ENCODE data around the gene MPZL2.

- TF ChIP-seq, protein P1, sequence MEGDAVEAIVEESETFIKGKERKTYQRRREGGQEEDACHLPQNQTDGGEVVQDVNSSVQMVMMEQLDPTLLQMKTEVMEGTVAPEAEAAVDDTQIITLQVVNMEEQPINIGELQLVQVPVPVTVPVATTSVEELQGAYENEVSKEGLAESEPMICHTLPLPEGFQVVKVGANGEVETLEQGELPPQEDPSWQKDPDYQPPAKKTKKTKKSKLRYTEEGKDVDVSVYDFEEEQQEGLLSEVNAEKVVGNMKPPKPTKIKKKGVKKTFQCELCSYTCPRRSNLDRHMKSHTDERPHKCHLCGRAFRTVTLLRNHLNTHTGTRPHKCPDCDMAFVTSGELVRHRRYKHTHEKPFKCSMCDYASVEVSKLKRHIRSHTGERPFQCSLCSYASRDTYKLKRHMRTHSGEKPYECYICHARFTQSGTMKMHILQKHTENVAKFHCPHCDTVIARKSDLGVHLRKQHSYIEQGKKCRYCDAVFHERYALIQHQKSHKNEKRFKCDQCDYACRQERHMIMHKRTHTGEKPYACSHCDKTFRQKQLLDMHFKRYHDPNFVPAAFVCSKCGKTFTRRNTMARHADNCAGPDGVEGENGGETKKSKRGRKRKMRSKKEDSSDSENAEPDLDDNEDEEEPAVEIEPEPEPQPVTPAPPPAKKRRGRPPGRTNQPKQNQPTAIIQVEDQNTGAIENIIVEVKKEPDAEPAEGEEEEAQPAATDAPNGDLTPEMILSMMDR (IDR thresholded peaks at IDR 0.05; ENCODE audit: borderline replicate concordance, extremely low read depth, low read length, poor library complexity, severe bottlenecking) = no peak
- no peak for TF ChIP-seq EZH2 (IDR thresholded peaks at IDR 0.05; ENCODE audit: borderline replicate concordance, low read depth, low read length, severe bottlenecking)
Observed at GRCh38 chr11:118210323-118210722, 53.8 kb downstream of the MPZL2 start.

All from DND-41 (cell line).